ENCODE data around the gene APOBEC3F. TPM values are rescaled to one million over a fixed set of nuclear protein-coding genes. Genes with fewer than 3 reads are reported as not detected.

APOBEC3F gene
- polyA plus RNA-seq, 2 of the 4 experiments (the other 2 are of a cell fraction): 2.9 to 3.3 TPM

GRCh38 chr22:39084666-39085065 lies 44.0 kb downstream of the APOBEC3F start:
- Histone ChIP-seq H3K27ac (no peak overlapping the region), H3K9me3 (no peaks in the 10 kb centered on the region), H3K4me3 (no peak overlapping the region), H3K4me1 (no peaks in the 10 kb centered on the region), H3K4me2 (no peak overlapping the region)
- 84% methylated on average over 7 of the region's 8 CpGs for WGBS (ENCODE audit: missing lambda C conversion rate)
- no peak for FAIRE-seq
- no peak for ATAC-seq
- CTCF ChIA-PET: interaction anchor here (0.8 kb wide), 1 partner anchor 11 kb away, joined by 4 read pairs; no protein-coding TSS in a partner anchor
- POLR2A ChIA-PET: no interaction called here
- TF ChIP-seq MYC (IDR thresholded peaks at IDR 0.05; ENCODE audit: borderline replicate concordance, low read length) (no peak), REST (IDR thresholded peaks at IDR 0.05) (no peak), RCOR1 (IDR thresholded peaks at IDR 0.05; ENCODE audit: low read depth, low read length) (no peak), TP53 (CRISPR knock-in tag; IDR thresholded peaks at IDR 0.05) (no peak), PHF8 (IDR thresholded peaks at IDR 0.05; ENCODE audit: borderline replicate concordance, low read depth) (no peak), CEBPB (IDR thresholded peaks at IDR 0.05) (no peak), CBX2 (IDR thresholded peaks at IDR 0.05; ENCODE audit: borderline replicate concordance, low read depth) (no peak), CHD2 (IDR thresholded peaks at IDR 0.05; ENCODE audit: low read length, partially characterized antibody) (no peak), SREBF2 (IDR thresholded peaks at IDR 0.05) (no peak), KDM5A (IDR thresholded peaks at IDR 0.05) (no peak), FOXS1 (CRISPR knock-in tag; IDR thresholded peaks at IDR 0.05) (no peak), CHD4 (IDR thresholded peaks at IDR 0.05; ENCODE audit: borderline replicate concordance) (no peak), KDM1A (IDR thresholded peaks at IDR 0.05; ENCODE audit: low read depth) (no peak), HOXA7 (CRISPR knock-in tag; IDR thresholded peaks at IDR 0.05) (no peak)
- DNase-seq (ENCODE audit: low read depth in 1 of 2, low spot score in 1 of 2): no peak

GRCh38 chr22:39087098-39087497 lies 46.4 kb downstream of the APOBEC3F start:
- 96% methylated on average over 2 of the region's 6 CpGs for WGBS (ENCODE audit: missing lambda C conversion rate)
- Histone ChIP-seq H3K27ac (no peak overlapping the region), H3K4me3 (no peak overlapping the region), H3K4me1 (no peaks in the 10 kb centered on the region), H3K9me3 (no peaks in the 10 kb centered on the region), H3K4me2 (no peak overlapping the region)
- ATAC-seq: no peak
- FAIRE-seq: no peak
- ChIA-PET POLR2A (no interaction called here), CTCF (no interaction called here)
- DNase-seq (ENCODE audit: low read depth in 1 of 2, low spot score in 1 of 2): no peak
- no peak for TF ChIP-seq ELK1 (IDR thresholded peaks at IDR 0.05; ENCODE audit: low read depth, low read length)
- TF ChIP-seq KDM1A (IDR thresholded peaks at IDR 0.05; ENCODE audit: low read depth): no peak
- TF ChIP-seq FOSB (CRISPR knock-in tag; IDR thresholded peaks at IDR 0.05): no peak
- TF ChIP-seq KDM5A (IDR thresholded peaks at IDR 0.05): no peak
- no peak for TF ChIP-seq NR3C1 (IDR thresholded peaks at IDR 0.05)
- TF ChIP-seq POLR2AphosphoS2 (conservative IDR thresholded peaks at IDR 0.05; ENCODE audit: low read length): no peak
- no peak for TF ChIP-seq PBX3 (IDR thresholded peaks at IDR 0.05)
- no peak for TF ChIP-seq MAX (IDR thresholded peaks at IDR 0.05)
- TF ChIP-seq ZC3H11A (IDR thresholded peaks at IDR 0.05): no peak
- no peak for TF ChIP-seq BCL3 (IDR thresholded peaks at IDR 0.05)
- no peak for TF ChIP-seq ZSCAN20 (CRISPR knock-in tag; IDR thresholded peaks at IDR 0.05)
- no peak for TF ChIP-seq EHMT2 (IDR thresholded peaks at IDR 0.05; ENCODE audit: low read depth)
- no peak for TF ChIP-seq RFX5 (IDR thresholded peaks at IDR 0.05)
- TF ChIP-seq REST (IDR thresholded peaks at IDR 0.05): no peak
- no peak for TF ChIP-seq HOXB13 (CRISPR knock-in tag; IDR thresholded peaks at IDR 0.05; ENCODE audit: low read depth)
